NCI-H2227 treated with DMSO at 0.1 percent for 48 hours (cell line): ENCODE measurements around the gene ZKSCAN5.
"Not testable (repeated sequence)": the region's sequence is repeated elsewhere in the genome, so short reads cannot be mapped to it uniquely, and the experiment has no call there.

Experiments
- DNase-seq: peaks from one replicate; lab custom pipeline; 2025; lab: John Stamatoyannopoulos, UW

Gene ZKSCAN5

GRCh38 chr7:99497766-99498545 is 6.5 kb upstream of the ZKSCAN5 start:
- no peak for DNase-seq

- DNase-seq = no peak
These were observed 5.9 kb upstream of the ZKSCAN5 start for GRCh38 chr7:99498546-99498944.

- DNase-seq = no peak
These were observed 5.1 kb upstream of the ZKSCAN5 start for GRCh38 chr7:99499371-99499720.

DNA sequence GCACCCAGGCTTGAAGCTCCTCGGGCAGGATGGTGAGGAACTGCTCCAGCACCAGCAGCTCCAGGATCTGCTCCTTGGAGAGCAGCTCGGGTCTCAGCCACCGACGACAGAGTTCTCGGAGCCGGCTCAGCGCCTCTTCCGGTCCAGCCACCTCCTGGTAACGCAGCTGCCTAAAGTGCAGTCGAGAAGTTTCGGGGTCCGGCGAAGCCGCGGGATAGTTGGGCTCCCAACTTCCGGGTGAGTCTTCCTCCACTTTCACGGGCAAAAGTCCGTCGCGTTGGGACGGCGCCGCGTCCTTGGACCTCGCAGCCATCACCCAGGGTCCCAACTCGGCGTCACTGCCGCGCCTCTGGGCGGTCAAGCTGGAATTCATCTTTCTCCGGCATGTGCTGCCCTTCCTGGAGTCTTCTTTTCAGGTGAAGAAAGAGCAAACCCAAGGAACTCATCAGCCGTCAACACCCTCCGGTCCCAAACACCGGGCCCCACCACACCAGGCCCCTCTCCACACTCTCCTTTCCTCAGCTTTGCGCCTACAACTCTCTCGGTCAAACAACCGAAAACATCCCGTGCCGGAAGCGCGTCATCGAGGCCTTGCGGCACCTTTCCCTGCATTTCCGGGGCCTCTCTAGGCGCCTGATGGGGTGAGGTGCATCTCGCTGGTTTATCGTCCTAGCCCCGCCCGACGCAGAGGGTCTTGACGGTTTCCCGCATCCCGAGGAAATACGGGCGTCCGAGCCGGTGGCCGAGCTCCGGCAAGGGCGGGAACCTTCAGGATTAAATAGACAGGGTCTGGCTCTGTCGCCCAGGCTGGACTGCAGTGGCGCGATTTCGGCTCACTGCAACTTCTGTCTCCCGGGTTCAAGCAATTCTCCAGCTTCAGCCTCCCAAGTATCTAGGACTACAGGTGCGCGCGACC is 4.5 kb upstream of the ZKSCAN5 start, which contains the start of gene ZNF394:
ZNF394 (minus strand) TSS at position 561 of the 916 bp plus-strand sequence; CDS start at position 373, 188 bp downstream.
- peak; percentile 90 for DNase-seq

DNA sequence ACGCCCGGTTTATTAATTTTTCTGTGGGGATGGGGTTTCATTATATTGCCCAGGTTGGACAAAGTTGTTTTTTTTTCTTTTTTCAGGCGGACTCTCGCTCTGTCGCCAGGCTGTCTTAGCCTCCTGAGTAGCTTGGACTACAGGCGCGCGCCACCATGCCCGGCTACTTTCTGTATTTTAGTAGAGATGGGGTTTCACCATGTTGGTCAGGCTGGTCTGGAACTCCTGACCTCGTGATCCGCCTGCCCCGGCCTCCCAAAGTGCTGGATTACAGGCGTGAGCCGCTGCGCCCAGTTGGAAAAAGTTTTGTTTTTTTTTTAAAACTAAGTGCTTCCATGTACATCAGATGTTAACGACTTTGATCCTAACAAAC is 3.8 kb upstream of the ZKSCAN5 start:
- no peak for DNase-seq

DNA sequence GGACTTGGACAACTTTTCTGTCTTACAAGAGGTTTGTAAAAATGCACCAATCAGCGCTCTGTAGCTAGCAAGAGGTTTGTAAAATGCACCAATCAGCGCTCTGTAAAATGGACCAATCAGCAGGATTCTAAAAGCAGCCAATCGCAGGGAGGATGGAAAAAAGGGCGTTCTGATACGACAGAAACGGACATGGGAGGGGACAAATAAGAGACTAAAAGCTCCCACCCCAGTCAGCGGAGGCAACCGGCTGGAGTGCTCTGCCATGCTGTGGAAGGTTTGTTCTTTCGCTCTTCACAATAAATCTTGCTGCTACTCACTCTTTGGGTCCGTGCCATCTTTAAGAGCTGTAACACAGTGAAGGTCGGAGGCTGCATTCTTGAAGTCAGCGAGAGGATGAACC is 3.2 kb upstream of the ZKSCAN5 start:
- DNase-seq = not testable (repeated sequence)

DNA sequence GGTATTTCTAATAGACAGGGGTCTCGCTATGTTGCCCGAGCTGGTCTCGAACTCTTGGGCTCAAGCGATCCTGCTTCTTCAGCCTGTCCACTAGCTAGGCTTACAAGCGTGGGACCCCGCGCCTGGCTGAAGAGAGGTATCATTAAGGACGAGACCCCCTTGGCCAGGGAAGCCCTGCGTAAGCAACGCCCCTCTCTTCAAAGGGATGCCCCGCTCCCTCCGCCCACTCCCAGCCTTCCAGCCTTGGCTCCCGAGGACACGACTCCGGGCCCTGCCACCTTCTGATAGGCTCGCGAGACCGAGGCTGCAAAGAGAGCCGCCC is 220 bp upstream of the ZKSCAN5 start:
- no peak for DNase-seq

DNA sequence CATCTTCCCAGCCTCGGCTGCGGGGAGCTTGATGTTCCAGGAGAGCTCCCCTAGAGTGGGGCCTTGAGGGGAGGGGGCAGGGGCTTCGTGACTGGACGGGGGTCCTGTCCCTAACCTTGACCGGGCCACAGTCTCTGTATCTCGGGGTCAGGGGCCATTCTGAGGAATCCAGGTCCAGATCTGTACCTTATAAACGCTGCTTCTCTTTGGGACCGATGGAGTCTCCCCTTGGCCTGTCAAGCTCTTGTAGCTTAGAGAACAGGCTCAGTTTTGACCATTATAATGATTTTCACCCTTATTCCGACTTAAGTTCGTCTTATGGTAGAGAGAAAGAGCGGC is 831 bp downstream of the ZKSCAN5 start:
- DNase-seq = no peak

DNA sequence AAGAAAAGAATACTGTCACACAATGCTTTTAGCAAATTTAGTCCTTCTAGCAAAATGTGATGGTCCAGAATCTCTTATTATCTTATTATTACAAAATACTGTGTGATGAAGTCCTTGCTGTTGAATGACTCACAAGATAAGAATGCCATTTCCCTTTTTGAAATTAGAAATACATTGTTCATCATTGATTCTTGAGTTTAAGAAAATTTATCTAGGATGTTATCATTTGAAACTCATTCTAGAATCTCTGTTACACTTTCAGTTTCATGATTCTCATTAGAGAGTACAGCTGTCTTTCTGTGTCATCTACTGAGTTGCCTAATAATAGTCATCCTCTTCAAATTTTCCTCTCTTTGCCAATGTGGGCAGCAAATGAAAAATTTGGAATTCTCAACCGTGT is 9.6 kb downstream of the ZKSCAN5 start:
- no peak for DNase-seq

- DNase-seq = no peak
These were observed 16.9 kb downstream of the ZKSCAN5 start for GRCh38 chr7:99521399-99521798.

DNA sequence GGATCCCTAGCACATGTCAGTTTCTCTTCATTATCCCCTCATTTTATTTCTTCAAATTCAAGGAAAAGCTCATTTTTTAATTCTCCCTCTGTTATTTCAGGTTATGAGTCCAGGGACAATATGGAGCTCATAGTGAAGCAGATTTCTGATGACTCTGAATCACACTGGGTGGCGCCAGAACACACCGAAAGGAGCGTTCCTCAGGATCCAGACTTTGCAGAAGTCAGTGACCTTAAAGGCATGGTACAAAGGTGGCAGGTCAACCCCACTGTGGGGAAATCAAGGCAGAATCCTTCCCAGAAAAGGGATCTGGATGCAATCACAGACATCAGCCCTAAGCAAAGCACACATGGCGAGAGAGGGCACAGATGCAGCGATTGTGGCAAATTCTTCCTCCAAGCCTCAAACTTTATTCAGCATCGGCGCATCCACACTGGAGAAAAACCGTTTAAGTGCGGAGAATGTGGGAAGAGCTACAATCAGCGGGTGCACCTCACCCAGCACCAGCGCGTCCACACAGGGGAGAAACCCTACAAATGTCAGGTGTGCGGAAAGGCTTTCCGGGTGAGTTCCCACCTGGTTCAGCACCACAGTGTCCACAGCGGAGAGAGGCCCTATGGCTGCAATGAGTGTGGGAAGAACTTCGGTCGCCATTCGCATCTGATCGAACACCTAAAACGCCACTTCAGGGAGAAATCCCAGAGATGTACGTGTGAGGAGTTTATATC is 21.4 kb downstream of the ZKSCAN5 start:
- no peak for DNase-seq

GRCh38 chr7:99531354-99531765 is 26.9 kb downstream of the ZKSCAN5 start:
- no peak for DNase-seq

DNA sequence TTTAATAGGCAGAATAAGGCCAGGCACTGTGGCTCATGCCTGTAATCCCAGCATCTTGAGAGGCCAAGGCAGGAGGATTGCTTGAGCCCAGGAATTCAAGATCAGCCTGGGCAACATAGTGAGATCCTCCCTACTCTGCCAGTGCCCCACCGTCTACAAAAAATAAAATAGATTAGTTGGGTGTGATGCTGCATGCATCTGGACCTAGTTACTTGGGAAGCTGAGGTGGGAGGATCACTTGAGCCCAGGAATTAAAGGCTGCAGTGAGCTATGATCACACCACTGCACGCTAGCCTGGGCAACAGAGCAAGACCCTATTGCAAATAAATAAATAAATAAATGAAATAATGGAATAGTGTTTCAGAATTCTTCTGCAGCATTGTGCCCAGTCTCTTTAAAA is 31.2 kb downstream of the ZKSCAN5 start:
- DNase-seq = no peak

- no peak for DNase-seq
These were observed 34.9 kb downstream of the ZKSCAN5 start for GRCh38 chr7:99539213-99539811.

- no peak for DNase-seq
These were observed 36.1 kb downstream of the ZKSCAN5 start for GRCh38 chr7:99540542-99540941.

- no peak for DNase-seq
These were observed 36.8 kb downstream of the ZKSCAN5 start for GRCh38 chr7:99541212-99541611.

- DNase-seq = no peak
These were observed 38.7 kb downstream of the ZKSCAN5 start for GRCh38 chr7:99543081-99543671.

- no peak for DNase-seq
These were observed 39.5 kb downstream of the ZKSCAN5 start for GRCh38 chr7:99543916-99544315.

GRCh38 chr7:99545308-99545707 is 40.8 kb downstream of the ZKSCAN5 start:
- DNase-seq = not testable (repeated sequence)

GRCh38 chr7:99549545-99549944 is 45.1 kb downstream of the ZKSCAN5 start:
- DNase-seq = not testable (repeated sequence)

DNA sequence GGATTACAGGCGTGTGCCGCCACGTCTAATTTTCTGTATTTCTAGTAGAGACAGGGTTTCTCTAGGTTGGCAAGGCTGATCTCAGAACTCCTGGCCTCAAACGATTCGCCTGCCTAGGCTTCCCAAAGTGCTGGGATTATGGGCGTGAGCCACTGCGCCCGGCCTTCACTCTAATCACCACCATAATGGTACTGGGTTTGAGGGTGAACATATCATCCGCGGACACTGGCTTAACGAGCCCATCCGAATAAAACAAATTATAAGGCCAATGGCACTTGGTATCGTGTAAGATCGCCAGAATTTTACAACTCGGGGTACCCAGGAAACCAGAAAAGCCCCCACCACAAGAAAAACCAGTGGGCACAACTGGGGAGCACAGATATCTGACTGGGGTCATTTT is 46.9 kb downstream of the ZKSCAN5 start:
- DNase-seq = no peak
